ENCODE results near the gene PIAS3. TPM values are rescaled to one million over a fixed set of nuclear protein-coding genes. Genes with fewer than 3 reads are reported as not detected.

The PIAS3 gene
- total RNA-seq, 2 experiments from 2014 or later, result 9.4 to 28.1 TPM

- Histone ChIP-seq H3K79me2 (ENCODE audit: insufficient read depth, low read depth, low read length) (no peaks in the 10 kb centered on the region), H4K20me1 (ENCODE audit: insufficient read depth, low read length) (no peaks in the 10 kb centered on the region), H2AFZ (ENCODE audit: low read length) (peak overlapping the region; percentile 68; the same call in 1 of the 2 replicates), H3K27ac (ENCODE audit: low read depth, low read length, poor library complexity, severe bottlenecking) (no peak overlapping the region), H3K4me1 (ENCODE audit: insufficient read depth, low read length, poor library complexity, severe bottlenecking) (no peaks in the 10 kb centered on the region), H3K4me3 (ENCODE audit: low read depth, low read length, poor library complexity, severe bottlenecking) (peak overlapping the region; percentile 69), H3K9me2 (ENCODE audit: insufficient read depth, low read length) (no peaks in the 10 kb centered on the region), H3K9me3 (ENCODE audit: low read length) (no peaks in the 10 kb centered on the region), H3K4me2 (ENCODE audit: low read length) (peak overlapping the region; percentile 73), H3K36me3 (ENCODE audit: insufficient read depth, low read length) (no peaks in the 10 kb centered on the region)
- ChIA-PET POLR2A (interaction anchor here (0.6 to 1.3 kb wide), 3 partner anchors 28 to 72 kb away, joined by 3 to 5 read pairs (median 3); partner anchors contain the start of genes LIX1L and PIAS3), CTCF (ENCODE audit: unreplicated experiment) (no interaction called here)
- intact Hi-C loops (cut with micrococcal nuclease; ENCODE audit: unreplicated experiment), result no loop called here
- BruUV-seq (replicated peaks), result no TSS peak
- DNase-seq (ENCODE audit: low spot score), result no peak
- TF ChIP-seq CTCF (conservative IDR thresholded peaks at IDR 0.05; ENCODE audit: low read length), result no peak
- no peak for TF ChIP-seq EZH2phosphoT487 (IDR thresholded peaks at IDR 0.05; ENCODE audit: borderline replicate concordance, low read depth, low read length)
Measured at GRCh38 chr1:145886390-145886789, 27.5 kb upstream of the PIAS3 start.

- Histone ChIP-seq H3K4me3 (ENCODE audit: low read depth, low read length, poor library complexity, severe bottlenecking) (peak within 1 kb of the TSS; percentile 69), H3K27ac (ENCODE audit: low read depth, low read length, poor library complexity, severe bottlenecking) (no peak within 1 kb of the TSS), H3K4me1 (ENCODE audit: insufficient read depth, low read length, poor library complexity, severe bottlenecking) (no peaks in the 10 kb centered on the region), H2AFZ (ENCODE audit: low read length) (peak within 1 kb of the TSS; percentile 68; the same call in 1 of the 2 replicates), H3K4me2 (ENCODE audit: low read length) (peak within 1 kb of the TSS; percentile 73), H3K9me3 (ENCODE audit: low read length) (no peaks in the 10 kb centered on the region), H4K20me1 (ENCODE audit: insufficient read depth, low read length) (no peaks in the 10 kb centered on the region), H3K79me2 (ENCODE audit: insufficient read depth, low read depth, low read length) (no peaks in the 10 kb centered on the region), H3K36me3 (ENCODE audit: insufficient read depth, low read length) (no peaks in the 10 kb centered on the region), H3K9me2 (ENCODE audit: insufficient read depth, low read length) (no peaks in the 10 kb centered on the region)
- TF ChIP-seq EZH2phosphoT487 (IDR thresholded peaks at IDR 0.05; ENCODE audit: borderline replicate concordance, low read depth, low read length) (no peak), CTCF (conservative IDR thresholded peaks at IDR 0.05; ENCODE audit: low read length) (no peak)
- DNase-seq (ENCODE audit: low spot score), result peak; percentile 81
- CTCF ChIA-PET (ENCODE audit: unreplicated experiment), result no interaction called here
- POLR2A ChIA-PET, result interaction anchor here (1.1 to 1.3 kb wide), 2 partner anchors 26 to 72 kb away, joined by 4 to 5 read pairs; partner anchors contain the start of gene LIX1L
- no TSS peak for BruUV-seq (replicated peaks)
- intact Hi-C loops (cut with micrococcal nuclease; ENCODE audit: unreplicated experiment), result no loop called here
Measured at GRCh38 chr1:145885738-145886287, 26.9 kb upstream of the PIAS3 start, which contains the start of gene ANKRD35. ANKRD35 (minus strand) TSS chr1:145885866; CDS start chr1:145885758, 108 bp downstream.

GRCh38 chr1:145884675-145885074 is 25.8 kb upstream of the PIAS3 start:
- Histone ChIP-seq H3K4me1 (ENCODE audit: insufficient read depth, low read length, poor library complexity, severe bottlenecking) (no peaks in the 10 kb centered on the region), H3K4me3 (ENCODE audit: low read depth, low read length, poor library complexity, severe bottlenecking) (no peak overlapping the region), H3K4me2 (ENCODE audit: low read length) (no peak overlapping the region), H3K79me2 (ENCODE audit: insufficient read depth, low read depth, low read length) (no peaks in the 10 kb centered on the region), H3K9me2 (ENCODE audit: insufficient read depth, low read length) (no peaks in the 10 kb centered on the region), H2AFZ (ENCODE audit: low read length) (no peak overlapping the region), H4K20me1 (ENCODE audit: insufficient read depth, low read length) (no peaks in the 10 kb centered on the region), H3K36me3 (ENCODE audit: insufficient read depth, low read length) (no peaks in the 10 kb centered on the region), H3K9me3 (ENCODE audit: low read length) (no peaks in the 10 kb centered on the region), H3K27ac (ENCODE audit: low read depth, low read length, poor library complexity, severe bottlenecking) (no peak overlapping the region)
- BruUV-seq (replicated peaks), result no TSS peak
- no peak for DNase-seq (ENCODE audit: low spot score)
- CTCF ChIA-PET (ENCODE audit: unreplicated experiment), result no interaction called here
- POLR2A ChIA-PET, result interaction anchor here (0.6 to 1.1 kb wide), 3 partner anchors 25 to 167 kb away, joined by 3 to 4 read pairs (median 3); no protein-coding TSS in a partner anchor
- TF ChIP-seq EZH2phosphoT487 (IDR thresholded peaks at IDR 0.05; ENCODE audit: borderline replicate concordance, low read depth, low read length), result no peak
- no peak for TF ChIP-seq CTCF (conservative IDR thresholded peaks at IDR 0.05; ENCODE audit: low read length)
- intact Hi-C loops (cut with micrococcal nuclease; ENCODE audit: unreplicated experiment), result no loop called here

Data from OCI-LY7 (cell line).